GM19455 (cell line): ENCODE results near the gene MACROD2.

Experiments used
- ATAC-seq: cut with Tn5 transposase; IDR thresholded peaks from one replicate; pipeline ENCODE4 v1.9.1; 2021; ENCODE audit not compliant: unreplicated experiment

MACROD2 gene

DNA sequence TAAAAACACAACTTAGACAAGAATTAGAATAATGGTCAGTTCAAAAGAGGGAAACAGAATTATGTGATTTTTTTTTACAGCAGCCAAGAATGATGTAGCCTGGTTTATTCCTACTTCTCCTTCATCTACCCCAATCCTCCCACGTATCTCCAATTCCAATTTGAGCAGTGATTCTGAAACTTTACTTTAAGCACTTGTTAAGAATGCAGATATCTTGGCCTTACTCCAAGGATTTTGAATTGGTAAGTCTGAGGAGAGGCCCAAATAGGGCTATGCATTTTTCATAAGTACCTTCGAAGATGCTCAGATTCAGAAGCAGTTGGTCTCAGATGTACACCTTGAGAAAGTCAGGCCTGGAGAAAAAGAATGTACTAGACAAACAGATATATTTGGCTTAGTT lies 575.5 kb downstream of the MACROD2 start:
- ATAC-seq, result no peak

DNA sequence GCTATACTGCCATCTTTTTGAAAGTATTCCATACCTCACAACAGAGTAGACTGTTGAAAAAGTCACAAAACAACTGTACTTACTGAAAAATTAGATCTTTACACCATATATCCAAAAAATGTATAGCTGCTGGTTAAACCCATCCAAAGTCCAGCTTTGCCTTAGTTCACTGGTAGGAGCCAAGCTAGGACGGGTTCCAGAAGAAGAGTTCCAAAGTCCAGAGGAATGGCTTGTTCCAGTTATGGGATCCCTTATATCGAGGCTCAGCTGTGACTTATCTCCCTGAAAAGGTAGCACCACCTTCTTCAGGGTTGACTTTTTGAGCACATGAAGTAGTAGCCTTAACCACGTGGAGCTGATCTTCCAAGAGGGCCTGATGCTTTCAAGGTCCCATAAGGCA lies 578.4 kb downstream of the MACROD2 start:
- no peak for ATAC-seq

DNA sequence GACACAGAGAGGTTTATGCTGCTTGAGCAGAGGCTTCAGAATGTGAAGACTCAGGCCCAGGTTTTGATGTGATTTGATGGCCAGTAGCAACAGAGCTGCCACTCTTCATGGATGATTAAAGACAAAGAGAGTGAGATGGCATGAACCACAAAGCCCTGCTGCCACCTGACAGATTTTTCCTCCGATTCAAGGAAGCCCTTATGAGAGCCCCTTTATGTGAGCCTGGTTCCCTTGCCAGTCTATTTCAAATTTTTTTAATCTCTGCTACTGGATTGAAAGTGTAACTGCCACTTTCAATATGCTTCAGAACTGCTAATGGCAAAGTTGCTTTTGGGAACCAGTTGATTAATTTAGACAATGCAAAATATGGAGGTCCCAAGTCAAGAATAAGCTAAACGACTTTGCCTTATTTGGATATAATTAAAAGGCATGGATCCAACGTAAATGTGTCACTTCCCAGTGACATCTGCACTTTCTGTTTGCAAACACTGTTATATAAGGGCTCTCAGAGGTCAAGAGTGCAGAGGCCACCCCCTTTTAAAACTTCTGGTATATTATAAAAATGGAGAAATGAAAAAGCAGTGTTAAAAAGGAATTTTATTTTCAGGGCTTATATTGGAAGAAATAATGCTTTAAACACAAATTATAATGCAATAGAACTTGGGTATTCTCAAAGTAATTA lies 581.0 kb downstream of the MACROD2 start:
- ATAC-seq, result no peak

DNA sequence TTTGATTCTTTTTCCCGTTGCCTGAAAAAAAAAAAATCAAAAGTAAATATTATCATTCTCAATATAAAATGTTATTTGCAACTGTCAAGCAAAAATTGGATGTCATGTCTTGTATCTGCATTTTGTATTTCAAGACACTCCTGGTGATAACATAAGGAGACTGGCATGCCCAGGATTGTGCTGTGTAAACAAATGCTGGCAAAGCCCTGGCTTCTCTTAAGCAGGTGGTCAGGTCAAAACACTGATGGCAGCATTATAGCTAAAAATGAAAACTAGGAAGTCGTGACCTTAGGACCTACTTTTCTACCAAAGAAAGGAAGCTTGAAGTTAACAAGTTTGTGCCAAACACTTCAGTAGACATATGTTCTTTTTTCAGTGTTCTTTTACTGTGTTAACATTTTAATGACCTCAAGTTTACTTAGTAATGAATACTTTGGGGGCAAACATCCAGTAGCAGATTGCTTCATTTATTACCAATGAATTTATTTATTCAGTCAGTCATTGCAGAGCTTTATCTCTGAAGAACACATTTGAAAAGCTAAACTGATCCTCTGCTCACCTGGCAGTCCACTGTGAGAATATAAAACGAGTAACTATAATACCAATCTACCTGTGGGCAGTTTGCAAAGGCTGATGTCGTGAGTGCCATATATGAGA lies 585.2 kb downstream of the MACROD2 start:
- ATAC-seq, result no peak

DNA sequence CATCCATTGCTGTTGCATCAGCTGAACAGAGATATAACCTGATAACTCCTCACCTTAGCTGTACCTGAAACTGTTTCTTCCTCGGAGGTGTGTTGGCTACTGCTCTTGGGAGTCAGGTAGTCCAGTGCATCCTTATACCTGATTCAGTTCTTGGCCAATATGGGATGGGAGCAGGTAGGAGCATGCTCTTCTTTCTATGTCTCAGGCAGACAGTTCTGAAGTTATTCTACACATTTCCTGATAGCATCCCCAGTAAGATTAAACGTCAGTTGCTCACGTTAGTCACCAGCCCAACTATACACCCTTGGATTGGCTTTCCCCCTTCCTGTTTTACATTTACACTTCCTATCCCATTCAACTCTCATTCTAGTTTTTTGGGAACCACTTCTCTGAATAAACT lies 586.4 kb downstream of the MACROD2 start:
- no peak for ATAC-seq

DNA sequence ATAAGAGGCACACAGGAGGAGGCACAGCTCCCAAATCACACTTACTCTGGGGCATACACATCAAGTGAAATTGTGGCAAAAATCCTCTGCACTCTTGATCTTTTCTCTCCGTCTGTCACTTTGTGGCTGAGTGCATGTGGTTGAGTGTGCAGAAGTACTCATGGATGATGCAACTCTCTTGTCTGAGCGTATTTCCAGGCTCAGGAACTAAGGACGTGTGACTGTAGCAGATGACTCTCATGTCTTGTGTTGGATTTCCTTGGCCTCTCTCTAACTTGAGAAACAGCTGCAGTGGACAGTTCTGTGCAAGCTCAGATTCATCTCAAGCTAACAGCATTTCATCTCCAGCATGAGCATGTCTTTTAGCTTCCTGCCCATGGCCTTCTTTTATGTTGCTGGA lies 587.5 kb downstream of the MACROD2 start:
- ATAC-seq, result no peak

DNA sequence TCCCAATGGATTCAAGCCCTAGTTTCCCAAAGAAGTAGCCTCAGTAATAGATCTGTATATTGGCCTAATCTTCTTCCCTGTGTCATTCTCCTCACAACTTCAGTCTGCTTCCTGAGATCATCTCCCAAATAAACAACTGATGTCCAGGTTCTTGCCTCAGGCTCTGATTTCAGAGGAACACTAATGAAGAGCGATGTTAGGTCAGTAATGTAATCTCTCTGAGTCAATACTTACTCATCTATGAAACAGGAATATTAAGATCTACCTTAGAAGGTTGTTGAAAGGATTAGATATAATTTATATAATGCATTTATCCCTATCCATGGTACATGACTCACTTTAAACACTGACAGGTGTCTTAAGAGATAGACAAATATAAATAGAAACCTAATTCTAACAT lies 588.1 kb downstream of the MACROD2 start:
- no peak for ATAC-seq

DNA sequence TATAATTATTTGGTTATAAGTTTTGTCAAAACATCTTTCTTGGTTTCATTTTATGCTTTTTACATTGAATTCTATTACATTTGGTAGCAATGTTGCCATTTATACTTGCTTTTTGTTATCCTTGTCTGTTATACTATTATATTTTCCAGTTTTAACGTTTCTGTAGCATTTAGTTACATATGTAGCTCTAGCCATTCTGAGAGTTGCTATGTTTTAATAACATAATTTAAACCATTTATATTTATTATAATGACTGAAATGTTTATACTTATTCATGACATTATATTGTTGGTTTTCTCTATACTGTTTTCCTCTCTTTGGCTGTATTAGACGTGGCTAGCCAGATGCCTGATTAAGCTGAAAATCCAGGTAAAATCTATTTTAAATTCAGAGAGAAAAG lies 594.1 kb downstream of the MACROD2 start:
- no peak for ATAC-seq

DNA sequence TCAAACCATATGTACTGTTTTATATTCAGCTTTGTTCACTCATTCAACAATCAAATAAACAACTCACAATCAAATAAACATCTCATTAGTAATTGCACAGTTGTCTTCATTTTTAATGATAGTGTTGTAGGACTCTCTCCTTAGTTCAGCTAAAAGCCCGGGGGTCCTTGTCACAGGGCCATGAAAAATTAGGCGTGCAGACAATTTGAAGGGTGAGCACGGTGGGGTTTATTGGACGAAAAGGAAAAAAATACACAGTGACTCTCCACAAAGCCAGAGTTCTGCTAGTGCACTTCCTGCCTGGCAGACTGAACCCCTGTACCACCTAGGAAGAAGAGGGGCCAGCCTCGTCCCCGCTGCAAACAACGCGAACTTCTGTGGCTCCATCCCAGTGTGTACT lies 599.7 kb downstream of the MACROD2 start:
- ATAC-seq, result no peak

DNA sequence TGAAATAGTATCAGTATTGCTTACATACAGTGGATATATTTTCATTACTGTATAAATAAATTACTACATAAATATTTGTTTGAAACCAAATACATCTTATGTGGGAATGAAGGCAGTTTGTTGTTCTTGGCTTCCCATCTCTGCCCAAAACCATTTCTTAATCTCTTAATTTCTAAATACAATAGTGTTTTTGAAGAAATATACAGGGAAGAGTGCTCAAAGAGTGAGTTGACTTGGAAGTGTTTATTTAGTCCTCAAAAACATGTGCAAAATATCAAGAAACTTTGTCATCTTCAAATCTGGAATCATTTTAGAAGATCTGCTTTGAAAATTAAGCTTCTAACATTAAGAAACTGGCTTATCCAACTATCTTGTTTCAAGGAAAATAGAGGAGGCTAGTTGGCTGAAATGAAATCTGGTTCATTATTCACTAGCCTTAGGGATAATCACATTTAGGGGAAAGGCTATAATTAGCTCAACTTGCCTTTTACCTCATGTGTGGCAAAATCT lies 601.9 kb downstream of the MACROD2 start:
- no peak for ATAC-seq

DNA sequence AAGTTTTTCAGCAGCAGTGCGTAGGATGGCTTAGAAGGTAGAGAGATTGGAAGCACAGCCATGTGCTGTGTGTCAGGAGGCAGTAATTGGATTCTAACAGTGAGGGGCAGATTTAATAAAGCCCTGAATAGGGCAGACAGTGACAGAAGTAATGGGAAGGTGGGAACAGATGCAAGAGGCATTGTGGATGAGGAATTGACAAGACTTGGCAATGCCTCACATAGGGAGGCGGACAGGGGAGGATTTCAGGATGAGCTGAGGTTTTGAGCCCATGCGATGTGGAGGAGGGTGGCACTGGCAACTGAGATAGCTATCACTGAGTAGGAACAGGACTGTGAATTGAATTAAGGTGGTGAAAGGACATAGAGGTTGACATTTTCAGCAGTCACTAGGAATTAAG lies 604.3 kb downstream of the MACROD2 start:
- ATAC-seq, result no peak

DNA sequence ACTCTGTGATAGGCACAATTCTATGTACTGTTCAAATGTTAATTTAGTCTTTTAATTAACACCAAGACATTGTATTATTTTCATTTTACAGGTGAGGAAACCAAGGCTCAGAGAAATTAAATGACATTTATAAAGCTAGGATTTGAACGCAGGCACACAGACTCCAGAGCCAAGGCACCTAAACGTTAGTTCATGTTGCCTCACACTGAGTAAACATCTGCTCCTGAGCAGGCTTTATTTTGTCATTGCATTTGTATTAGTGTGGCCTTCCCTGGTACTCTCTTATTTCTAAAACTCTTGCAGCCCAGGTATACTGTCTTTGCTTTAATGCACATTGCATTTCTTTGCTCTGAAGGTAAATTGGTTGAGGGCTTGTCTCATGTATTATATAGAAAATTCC lies 605.2 kb downstream of the MACROD2 start:
- no peak for ATAC-seq

DNA sequence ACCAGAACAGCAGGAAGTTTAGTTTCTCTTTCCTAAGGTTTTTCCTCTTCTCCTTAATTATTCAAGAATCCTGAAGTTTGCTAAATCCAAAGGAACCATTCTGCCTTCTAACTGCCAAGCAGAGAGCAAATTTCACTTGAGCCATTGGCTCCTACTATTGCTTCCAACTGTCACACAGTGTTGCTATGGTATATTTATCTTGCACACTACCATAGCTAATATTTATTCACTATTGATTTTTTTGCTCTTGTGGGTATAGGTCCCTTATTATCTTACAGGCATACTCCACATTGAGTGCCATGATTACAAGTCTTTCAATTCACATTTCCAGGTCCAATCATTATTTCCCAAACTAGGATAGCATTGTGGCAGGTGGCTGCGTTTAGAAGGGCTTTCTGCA lies 608.8 kb downstream of the MACROD2 start:
- no peak for ATAC-seq

DNA sequence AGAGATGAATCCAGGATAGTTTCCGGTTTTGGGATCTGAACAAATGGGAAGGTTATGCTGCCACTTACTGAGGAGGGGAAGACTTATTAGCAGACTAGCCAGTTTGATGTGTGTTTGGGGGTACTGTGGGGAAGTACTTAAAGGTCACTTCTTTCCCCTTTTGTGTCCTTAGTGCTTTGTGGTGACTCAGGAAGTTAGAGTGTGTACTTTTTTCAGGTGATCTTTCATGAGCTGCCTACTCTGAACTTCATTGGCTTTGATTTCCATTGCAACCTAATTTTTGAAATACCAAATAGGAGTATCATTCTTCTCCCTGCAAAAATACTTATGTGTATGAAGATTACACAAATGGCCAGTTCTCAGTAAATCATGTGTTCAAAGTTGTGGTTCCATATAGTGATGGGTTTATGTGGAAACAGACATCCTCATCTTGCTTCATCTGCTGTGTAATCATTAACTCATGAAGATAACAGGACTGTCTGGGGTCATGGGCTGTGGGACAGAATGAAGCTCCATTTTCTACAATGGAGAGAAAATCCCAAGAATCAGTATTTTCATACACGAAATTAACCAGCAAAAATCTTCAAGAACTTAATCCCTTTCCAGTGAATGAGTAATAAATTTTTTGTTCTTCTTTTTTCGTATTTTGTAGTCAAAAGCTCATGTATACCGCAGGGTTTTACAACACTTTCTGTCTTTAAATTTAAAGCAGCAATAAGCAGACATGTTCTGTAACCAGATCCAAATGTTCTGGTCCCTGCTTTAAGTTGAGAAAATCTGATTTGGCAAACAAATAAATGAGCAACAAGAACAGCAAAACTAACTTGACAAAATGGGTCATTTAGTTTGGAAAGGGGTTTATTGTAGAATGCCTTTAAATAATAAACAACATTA lies 614.3 kb downstream of the MACROD2 start:
- ATAC-seq, result no peak

DNA sequence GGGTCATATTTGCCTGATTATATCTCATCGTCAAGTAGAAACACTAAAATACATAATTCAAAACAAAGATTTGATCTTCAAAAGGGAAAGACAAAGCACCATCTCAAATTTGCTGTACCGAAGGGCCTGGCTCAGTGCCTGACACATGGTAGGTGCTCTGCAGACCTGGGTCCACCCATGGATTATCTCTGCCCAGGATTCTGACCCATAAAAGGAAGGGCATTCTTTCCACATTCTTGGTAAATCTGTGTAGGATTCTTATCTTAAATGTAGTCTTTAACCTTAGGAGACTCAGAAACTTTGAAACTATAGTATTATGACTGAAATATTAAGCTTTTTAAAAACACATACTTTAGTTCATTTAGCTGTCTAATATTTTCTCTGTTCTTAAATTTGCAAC lies 616.2 kb downstream of the MACROD2 start:
- no peak for ATAC-seq

DNA sequence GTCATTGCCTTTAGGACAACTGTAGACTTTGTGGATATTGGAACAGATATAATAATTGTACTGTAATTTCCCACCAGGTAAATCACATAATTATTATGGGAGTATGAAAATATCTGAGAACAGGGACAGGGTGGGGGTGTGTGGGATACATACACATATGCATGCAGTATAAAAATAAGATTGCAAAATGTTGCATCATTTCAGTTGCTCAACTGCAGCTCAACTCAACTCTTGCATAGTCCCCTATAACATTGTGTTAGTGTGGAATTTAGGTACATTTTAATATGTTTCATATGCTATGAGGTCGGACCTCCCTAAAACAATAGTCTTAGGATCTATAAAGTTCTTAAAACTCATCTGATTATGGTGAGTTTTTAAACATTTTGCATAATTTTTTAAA lies 617.1 kb downstream of the MACROD2 start:
- no peak for ATAC-seq

DNA sequence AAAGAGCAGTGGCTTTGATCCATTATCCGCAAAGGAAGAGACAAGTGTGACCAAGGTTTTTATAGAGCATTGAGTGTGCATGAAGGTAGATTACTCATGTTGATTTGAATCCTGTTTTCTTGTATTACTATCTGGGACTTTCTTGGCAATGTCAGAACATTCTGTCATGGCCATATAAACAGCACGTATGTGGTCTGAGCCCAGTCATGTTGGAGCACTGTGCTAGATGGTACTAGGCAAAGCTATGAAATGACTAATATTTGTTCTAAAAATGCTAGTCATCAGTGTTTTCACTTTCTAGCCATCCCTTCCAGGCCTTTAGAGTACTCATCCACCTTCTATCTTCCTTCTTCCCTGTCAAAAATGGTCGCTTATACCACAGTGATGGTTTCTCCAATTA lies 620.7 kb downstream of the MACROD2 start:
- no peak for ATAC-seq

DNA sequence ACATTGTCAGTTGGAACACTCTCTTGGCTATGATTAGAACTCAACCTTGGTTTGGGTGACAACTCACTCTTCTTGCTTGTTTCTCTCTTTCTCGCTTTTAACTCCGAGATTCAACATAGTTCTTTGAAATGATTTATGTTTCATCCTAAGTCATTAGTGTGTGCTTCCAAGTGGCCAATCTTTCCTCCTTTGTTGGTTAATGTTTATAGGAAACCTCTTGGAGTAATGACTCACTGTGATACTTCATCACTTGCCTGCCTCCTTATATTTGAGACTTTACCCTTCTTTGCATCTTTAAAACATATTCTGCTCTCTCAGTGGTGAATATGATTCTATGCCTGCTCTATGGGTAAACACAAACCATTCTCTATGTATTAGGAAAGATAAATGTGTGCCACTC lies 621.8 kb downstream of the MACROD2 start:
- ATAC-seq, result no peak

DNA sequence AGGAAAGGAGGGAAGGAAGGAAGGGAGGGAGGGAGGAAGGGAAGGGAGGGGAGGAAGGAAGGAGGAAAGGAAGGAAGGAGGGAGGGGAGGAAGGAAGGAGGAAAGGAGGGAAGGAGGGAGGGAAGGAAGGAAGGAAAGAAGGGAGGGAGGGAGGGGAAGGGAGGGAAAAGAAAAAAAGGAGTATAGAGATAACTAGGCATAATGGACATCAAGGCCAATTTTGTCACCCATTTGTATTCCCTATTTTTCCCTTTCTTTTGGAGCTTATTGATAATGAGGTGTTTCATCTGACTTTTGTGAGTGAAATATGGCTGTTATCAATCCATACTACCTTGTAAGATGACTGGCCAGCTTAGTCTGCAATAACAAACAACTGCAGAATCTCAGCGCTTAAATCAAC lies 624.1 kb downstream of the MACROD2 start:
- ATAC-seq, result no peak

DNA sequence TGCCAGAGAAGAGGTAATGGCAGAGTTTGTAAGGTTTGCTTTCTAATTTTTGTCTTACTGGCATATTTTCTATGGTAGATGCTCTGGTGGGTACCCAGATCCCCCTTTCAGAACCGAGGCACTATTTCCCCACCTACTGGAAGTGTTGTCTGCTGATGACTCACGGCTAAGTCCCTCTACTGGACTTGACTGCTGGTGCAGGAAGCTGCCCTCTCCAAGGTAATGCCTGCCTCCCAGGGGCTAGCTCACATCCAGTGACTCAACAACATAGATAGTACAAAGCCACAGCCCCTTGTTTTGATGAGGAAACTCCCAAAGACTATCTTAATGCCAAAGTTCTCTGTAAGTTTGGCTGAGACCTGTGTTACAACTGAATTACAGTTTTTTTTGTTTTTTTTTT lies 627.5 kb downstream of the MACROD2 start:
- ATAC-seq, result no peak

DNA sequence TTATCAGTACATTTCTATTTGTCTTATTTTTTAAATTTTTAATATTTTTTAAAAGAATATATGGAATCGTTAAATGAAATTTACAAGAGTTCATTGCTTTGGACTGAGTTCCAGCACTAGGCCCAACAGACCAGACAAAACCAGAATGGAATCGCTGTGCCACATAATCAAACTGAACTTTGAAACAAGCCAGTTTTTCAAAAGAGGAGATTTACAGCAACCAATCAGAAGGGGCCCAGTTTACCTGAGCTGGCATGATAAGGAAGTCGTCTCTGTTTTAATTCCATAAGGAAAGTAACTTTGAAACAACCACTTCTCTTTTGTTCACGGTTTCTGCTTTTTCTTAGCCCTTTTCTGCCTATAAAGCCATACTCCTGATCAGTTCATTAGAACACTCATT lies 635.7 kb downstream of the MACROD2 start:
- ATAC-seq, result no peak

DNA sequence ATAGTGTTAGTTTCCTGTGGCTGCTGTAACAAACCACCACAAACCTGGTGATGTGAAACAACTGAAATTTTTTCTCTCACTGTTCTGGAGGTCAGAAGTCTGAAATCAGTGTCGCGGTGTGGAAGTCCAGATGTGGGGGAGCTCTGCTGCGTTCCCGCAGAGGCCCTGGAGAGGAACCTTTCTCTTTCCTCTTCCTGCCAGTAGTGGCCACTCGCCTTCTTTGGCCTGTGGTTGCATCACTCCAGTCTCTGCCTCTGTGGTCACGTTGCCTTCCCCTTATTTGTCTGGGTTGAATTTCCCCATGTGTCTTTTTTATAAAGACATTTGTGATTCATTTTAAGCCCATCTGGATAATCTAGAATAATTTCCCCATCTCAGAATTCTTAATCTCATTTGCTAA lies 637.6 kb downstream of the MACROD2 start:
- ATAC-seq, result no peak
